Stimulated activated CD4-positive, alpha-beta T cell treated with anti-CD3 and anti-CD28 coated beads, Interleukin-4, amount 100 ng/mL, for 48 hours (primary cell): ENCODE results near the gene HS2ST1.
"Not testable (repeated sequence)": the region's sequence is repeated elsewhere in the genome, so short reads cannot be mapped to it uniquely, and the experiment has no call there.

Experiments used
- DNase-seq, 2 donors: peaks; one replicate each; pipeline ENCODE4 v3.0.0-alpha.2; 2020; ENCODE audit warnings: low read depth in 2 of 2

HS2ST1 gene

DNA sequence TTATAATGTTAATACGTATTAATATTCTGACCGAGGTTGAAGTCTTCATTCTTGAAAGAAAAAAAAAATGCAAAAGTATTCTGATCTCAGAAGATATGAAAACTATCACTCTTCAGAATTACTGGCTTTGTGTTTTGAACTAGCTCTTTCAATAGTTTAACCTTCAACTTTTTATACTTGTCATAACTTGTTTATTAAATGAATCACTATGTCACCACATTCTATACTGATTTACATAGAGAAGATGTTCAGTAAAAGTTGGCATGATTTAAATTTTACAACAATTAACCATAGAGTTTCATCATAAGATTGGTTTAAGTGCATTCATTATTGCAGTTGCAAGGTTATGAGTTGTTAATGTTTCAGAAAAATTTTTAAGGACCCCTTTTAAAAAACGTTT is 57.3 kb downstream of the HS2ST1 start:
- DNase-seq = no peak

DNA sequence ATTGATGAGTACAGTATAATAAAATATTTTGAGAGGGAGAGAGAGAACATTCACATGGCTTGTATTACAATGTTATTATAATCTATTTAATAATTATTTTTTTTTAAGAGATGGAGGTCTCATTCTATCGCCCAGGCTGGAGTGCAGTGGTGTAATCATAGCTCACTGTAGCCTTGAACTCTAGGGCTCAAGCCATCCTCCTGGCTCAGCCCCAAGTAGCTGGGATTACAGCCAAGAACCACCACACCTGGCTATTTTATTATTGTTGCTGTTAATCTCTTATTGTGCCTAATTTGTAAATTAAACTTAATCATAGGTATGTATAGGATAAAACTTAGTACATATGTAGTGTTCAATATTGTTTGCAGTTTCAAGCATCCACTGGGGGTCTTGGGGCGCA is 57.8 kb downstream of the HS2ST1 start:
- DNase-seq = no peak

DNA sequence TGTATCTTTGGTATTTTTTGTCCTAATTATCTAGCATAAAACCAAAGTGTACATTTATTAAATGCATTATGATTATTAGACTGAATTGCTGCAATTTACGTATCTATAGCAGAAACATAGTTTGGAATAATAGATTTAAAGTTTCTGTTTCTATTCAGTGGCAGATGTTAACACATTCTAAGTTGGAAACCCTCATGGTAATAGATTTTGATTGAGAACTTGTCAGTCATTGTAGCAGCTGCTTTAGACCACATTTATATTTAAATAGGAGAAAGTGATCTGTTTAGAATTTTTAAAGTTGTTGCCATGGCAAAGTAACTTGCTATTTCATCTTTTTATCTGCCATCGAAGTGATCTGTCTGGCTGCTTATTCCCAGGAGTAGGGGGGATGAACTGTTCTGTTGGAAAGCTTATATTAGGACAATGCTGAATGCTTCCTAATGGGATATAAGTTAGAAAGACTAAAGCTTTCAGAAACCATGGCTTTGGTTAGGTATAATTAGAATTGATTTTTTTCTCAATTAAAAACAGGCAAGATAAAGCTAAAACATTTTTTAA is 61.6 kb downstream of the HS2ST1 start:
- no peak for DNase-seq

DNA sequence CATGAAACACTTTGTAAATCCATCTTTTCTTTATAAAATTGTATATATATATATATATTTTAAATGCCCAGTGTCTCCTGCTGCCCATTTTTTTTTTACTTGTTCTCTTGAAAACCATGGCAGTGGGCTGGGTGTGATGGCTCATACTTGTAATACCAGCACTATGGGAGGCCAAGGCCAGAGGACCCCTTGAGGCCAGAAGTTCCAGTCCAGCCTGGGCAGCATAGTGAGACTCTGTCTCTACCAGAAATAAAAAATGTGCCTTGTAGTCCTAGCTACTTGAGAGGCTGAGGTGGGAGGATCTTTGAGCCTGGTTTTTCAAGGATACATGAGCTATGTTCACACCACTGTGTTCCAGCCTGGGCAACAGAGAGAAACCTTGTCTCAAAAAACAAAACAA is 62.2 kb downstream of the HS2ST1 start:
- no peak for DNase-seq

DNA sequence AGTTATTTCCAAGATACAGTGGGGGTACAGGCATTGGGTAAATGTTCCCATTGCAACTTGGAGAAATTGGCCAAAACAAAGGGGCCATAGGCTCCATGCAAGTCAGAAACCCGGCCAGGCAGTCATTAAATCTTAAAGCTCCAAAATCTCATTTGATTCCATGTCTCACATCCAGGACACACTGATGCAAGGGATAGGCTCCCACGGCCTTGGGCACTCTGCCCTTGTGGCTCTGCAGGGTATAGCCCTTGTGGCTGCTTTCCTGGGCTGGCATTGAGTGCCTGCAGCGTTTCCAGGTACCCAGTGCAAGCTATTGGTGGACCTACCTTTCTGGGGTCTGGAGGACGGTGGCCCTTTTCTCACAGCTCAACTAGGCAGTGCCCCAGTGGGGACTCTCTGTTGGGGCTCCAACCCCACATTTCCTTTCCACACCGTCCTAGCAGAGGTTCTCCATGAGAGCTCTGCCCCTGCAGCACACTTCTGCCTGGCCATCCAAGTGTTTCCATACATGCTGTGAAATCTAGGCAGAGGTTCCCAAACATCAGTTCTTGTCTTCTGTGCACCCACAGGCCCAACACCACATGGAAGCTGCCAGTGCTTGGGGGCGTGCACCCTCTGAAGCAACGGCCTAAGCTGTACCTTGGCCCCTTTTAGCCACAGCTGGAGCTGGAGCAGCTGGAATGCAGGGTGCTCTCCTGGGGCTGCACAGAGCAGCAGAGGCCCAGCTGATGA is 67.2 kb downstream of the HS2ST1 start:
- no peak for DNase-seq

DNA sequence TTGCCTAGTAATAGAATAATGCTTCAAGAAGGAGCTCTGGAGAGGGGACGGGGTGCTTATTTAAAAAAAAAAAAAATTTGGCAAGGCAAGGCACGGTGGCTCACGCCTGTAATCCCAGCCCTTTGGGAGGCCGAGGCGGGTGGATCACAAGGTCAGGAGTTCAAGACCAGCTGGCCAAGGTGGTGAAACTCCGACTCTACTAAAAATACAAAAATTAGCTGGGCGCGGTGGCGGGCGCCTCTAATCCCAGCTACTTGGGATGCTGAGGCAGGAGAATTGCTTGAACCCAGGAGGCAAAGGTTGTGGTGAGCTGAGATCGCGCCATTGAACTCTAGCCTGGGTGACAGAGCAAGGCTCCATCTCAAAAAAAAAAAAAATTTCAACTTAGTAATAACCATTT is 69.2 kb downstream of the HS2ST1 start:
- not testable (repeated sequence) for DNase-seq

DNA sequence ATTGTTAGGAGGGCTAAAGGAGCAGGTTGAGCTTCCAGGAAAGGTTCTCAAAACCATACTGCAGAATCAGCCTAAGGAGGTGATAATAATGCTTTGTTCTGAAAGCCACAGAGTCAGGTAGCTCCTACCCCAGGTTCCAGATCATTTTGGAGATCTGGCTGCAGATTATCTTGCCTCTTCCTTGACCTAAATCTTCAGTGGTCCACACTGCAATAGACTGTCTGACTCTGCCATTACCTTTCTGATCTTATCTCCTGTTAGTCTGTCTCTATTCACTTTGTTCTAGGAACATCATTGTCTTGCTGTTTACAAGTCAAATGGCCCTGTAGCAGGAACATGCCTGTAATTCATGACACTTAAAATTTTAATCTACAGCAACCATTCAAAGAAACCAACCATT is 73.0 kb downstream of the HS2ST1 start:
- DNase-seq = no peak

DNA sequence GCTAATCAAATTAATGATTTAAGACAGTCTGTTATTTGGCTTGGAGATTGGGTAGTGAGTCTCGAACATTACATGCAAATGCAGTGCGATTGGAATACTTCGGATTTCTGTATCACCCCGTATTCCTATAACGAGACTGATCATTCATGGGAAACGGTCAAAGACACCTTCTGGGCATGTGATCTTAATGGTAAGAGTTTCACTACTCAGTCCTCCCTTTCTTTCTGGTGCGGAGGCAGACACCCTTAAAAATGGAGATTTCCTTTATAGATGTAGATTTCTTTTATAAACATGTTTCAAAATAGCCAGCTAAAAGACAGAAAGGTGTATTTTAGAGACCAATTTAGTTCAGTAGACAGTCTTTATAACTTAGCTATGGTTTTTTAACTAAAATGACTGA is 74.4 kb downstream of the HS2ST1 start:
- DNase-seq = no peak

DNA sequence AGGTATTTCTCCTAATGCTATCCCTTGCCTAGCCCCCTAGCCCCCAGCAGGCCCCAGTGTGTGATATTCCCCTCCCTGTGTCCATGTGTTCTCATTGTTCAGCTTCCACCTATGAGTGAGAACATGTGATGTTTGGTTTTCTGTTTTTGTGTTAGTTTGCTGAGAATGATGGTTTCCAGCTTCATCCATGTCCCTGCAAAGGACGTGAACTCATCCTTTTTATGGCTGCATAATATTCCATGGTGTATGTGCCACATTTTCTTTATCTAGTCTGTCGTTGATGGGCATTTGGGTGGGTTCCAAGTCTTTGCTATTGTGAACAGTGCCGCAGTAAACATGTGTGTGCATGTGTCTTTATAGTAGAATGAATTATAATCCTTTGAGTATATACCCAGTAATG is 75.3 kb downstream of the HS2ST1 start:
- not testable (repeated sequence) for DNase-seq

DNA sequence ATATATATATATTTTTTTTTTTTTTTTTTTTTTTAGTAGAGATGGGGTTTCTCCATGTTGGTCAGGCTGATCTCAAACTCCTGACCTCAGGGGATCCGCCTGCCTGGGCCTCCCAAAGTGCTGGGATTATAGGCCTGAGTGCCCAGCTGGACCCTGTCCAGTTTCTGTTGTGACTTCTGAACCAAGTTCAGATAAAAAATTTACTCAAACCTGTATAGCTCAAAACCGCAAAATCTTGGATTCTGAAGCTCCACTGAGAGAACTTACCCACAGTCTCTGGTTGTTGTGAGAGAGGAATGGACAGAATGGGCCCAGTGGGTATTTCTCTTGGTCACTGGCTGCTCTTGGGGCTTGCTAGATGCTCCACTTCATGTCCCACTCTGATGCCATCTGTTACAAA is 76.4 kb downstream of the HS2ST1 start:
- DNase-seq = no peak

DNA sequence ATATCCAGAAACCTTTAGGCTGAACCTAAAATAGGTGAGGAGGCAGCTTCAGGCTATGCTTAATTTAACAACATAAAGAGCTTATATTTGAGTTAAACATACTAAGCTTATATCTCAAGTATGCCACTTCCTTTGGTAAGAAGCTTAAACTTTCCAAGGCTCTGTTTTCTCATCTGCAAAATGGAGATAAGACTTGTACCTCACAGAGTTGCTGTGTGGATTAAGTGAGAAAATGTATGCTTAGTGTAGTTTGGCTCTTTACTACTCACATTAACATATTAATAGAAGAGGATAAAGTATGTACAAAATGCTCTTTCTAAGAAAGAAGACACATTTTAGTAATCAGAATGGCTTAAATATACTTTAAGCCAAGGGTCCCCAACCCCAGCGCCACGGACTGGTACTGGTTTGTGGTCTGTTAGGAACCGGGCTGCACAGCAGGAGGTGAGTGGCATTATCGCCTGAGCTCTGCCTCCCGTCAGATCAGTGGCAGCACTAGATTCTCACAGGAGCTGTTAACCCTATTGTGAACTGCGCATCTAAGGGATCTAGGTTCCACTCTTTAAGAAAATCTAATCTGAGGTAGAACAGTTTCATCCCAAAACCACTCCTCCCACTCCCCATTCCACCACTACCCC is 77.2 kb downstream of the HS2ST1 start:
- DNase-seq = no peak

DNA sequence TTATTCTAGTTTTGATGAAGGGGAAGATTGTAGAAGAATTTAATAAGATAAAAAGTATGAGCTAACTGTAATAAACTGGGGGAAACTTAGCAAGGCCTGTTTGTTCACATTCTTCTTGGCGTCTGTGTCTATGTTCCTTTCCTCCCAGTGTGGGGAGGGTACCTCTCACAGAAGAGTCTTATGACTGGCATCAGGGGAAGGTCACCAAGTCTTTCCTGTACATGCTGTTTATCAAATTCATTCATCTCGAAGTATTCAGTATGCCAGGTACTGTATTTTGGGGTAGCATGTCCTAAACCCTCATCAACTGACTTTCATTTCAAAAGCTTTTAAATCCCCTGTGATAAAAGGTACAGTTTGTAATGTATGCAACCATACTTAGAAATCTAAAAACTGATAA is 78.4 kb downstream of the HS2ST1 start:
- no peak for DNase-seq

DNA sequence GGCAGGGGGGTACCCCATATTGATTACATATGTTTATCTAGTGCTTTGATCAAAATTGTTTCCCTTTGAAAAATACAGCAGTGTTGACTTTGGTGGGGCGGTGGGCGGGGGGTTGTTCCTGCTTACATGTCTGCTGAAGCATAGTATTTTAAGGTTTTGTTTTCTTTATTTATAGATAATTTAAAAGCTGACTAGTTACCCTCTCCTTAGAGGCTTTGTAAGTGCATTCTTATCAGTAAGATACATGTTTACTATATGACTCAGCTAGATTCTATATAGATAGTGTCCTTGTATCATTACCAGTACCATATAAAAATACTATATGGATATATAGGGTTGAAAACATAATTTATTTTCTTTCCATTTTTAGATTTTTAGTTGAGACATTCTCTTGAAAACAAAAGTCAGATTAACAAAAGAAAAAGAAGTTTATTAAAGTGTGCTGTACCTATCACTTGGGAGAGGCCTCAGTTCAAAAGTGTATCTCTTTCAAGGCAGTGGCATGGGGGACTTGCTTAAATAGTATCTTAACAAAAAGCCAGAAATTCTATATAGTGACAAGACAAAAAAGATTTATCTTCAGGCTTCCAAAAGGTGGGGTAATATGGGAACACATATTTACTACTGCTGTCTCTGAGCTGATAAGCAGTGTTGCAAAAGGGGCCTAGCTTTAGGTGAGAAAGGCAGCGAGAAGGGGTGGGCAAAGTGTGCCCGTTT is 79.0 kb downstream of the HS2ST1 start:
- DNase-seq = no peak

DNA sequence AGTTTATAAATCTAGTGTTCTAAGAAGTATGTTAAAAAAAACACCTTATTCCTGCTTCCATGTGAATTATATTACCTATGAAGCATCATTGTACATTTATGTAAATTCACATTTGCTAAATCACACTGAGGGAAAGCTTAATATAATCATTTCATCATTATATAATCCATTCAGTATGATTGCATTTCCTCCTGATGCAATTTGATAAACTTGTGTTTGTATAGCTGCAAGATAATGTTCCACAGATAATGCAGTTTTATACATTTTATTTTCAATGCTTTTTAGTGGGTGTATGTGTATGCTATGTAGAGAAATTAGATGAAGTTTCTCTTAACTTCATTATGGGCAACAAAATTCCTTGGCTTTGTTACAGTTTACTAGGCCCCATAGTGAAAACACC is 79.6 kb downstream of the HS2ST1 start:
- DNase-seq = no peak

DNA sequence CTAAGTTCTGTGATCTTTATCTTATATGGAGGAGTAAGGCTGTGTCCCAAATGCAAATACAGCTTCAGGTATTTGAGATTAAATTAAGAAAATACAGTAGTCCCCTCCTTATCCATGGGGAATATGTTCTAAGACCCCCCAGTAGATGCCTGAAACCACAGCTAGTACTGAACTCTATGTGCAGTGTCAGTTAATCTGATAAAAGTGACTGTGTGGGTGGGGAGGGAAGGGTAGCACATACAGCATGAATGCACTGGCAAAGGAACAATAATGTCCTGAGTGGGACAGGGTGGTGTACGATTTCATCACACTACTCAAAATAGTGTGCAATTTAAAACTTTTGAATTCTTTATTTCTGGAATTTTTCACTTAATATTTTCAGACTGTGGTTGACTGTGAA is 83.1 kb downstream of the HS2ST1 start:
- DNase-seq = no peak

DNA sequence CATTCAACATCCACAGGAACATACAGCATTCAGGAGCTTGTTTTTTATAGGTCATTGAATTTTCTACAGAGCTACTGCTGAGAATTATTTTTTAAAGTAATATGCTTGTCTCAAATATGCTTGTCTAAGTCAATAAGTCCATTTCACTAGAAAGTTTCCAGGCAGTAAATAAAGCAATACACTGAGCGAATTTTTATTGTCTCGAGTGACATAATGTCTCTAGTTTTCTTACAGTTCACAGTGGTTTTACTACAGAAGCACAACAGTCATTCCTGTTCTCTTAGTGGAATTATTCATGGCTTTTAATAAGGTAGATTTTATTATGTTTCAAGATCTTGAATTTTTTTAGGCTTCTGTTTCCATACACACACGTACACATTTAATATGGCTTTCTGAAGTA is 83.8 kb downstream of the HS2ST1 start:
- DNase-seq = no peak

DNA sequence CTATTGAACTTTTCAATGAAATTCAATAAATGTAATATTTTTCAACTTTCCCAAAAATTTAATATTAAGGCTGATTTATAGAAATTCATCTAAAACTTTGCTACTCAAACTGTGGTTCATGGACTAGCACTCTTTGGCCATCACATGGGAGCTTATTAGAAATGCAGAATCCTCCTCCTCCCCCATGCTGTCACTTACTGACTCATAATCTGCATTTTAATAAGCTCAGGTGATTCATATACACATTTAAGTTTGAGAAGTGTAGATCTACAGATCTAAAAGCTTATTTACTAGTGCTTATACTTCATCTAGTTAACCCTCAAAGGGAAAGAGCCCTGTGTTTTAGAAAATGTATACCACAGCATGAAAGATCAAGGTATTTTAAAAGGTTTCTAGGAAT is 84.3 kb downstream of the HS2ST1 start:
- no peak for DNase-seq

DNA sequence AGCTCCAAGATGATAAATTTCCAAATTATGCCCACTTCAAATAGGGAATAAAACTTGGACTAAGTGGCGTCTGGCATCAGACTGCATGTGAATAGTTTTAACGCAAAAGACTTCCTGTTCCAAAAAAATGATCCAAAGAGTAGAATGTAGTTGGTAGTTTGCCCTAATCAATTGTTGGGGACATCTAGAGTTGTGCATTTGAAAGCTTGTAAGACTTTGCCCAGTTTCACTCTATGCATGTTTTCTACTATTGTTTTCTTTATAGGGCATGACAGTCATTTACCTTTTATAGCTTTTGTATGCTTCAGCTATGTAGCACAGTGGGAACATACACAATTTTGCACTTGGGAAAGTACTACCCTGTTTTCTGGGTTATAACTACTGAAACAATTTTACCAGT is 86.0 kb downstream of the HS2ST1 start:
- no peak for DNase-seq

DNA sequence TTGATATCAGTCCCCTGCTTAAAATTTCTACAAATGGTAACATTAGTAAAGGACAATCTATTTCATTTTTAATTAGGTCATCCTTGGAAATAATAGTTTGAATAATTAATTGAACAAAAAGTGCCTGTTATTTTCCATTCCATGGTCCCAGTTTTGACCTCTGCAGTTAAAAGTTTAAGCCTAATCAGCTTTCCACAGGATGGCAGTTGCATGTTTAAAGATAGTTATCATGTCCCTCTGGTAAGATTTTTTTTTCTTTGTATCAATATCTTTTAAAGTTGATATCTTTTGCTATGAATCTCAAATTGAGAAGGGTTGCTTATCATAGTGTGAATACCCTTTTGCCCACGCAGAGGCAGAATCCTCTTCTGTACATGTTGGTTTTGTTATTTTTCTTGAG is 90.4 kb downstream of the HS2ST1 start:
- no peak for DNase-seq

DNA sequence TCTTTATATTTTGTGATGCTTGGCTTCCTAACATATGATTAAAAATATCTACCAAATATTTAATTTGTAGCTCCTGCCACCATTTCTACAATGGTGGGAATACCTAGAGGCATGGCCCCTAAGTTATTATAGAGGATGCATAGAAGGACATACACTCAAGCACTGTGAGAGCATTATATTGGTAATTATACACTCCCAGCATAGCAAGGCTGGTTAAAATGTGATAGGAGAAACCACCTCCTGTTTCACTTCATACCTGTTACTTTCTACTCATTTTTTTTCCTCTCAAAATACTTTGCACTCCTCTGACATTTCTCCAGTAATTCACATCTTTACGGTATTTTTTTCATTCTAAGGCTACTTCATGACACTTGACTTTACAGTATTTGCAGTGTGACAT is 92.9 kb downstream of the HS2ST1 start:
- DNase-seq = no peak

DNA sequence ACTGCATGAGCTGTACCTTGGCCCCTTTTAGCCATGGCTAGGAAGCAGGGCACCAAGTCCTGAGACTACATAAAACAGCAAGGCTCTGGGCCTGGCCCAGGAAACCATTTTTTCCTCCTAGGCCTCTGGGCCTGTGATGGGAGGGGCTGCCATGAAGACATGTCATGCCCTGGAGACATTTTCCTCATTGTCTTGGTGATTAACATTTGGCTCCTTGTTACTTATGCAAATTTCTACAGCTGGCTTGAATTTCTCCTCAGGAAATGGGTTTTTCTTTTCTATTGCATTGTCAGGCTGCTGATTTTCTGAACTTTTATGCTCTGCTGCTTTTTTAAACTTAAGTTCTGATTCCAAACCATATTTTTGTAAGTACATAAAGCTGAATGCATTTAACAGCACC is 99.0 kb downstream of the HS2ST1 start:
- DNase-seq = not testable (repeated sequence)

DNA sequence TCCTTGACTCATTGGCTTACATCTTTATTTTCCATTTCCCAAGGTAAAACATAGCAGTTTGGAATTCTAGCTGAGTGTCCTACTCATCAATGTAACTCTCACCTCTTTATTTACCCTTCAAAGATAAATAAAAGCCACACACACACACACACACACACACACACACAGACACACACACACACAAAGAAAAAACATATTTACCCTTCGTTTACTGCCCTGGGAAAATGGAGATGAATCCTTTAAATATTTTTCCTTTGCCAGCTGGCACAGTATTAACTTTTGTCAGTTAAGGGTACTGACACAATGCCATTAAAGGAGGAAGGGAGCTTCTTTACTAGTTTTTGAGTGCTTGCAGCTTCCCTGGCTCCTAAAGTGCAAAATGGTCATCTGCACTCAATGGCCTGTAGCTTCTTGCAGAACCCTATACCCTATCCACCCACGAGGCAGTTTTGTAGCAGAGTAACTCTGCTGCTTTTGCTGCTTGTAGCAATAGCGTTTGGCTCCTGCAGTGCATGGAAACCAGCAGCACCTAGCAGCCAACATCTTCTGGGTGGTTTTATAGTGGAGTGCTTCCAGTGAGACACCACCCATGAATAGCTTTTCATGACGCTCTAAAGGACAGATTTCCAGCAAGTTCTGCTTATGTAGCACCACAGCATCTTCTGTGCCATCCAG is 103.7 kb downstream of the HS2ST1 start:
- no peak for DNase-seq
